Head of caudate nucleus (tissue), 42 donors: ENCODE measurements around the gene DCUN1D3.

Source experiments
- DNase-seq, 42 donors: peaks; one replicate each; pipeline versions ENCODE4 v3.0.0 to v3.0.0-alpha.2; 2020 to 2021; ENCODE audit warnings: mixed read lengths in 7 of 42
- intact Hi-C: fragments of 100-400 bp; cut with DNase I; formaldehyde crosslinking; loops from one replicate; pipeline ENCODE4 v1.15.0; 2022

The DCUN1D3 gene

DNA sequence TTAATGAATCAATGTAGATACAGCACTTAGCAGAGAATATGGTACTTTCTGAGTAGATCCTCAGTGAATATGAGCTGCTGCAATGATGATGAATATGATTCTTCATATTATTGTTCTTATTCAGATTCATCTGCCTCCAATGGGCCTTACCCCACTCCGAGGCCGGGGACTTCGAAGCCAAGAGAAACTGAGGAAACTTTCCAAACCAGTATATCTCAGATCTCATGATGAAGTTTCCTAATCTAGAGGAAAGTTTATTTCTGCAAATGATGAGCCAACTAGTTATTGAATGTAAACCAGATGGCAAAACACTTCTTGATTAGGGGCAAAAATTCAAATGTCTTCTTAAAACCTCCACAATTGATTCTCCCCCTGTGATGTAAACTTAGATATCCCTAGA is 23.7 kb upstream of the DCUN1D3 start:
- no peak for DNase-seq
- intact Hi-C loops: no loop called here

DNA sequence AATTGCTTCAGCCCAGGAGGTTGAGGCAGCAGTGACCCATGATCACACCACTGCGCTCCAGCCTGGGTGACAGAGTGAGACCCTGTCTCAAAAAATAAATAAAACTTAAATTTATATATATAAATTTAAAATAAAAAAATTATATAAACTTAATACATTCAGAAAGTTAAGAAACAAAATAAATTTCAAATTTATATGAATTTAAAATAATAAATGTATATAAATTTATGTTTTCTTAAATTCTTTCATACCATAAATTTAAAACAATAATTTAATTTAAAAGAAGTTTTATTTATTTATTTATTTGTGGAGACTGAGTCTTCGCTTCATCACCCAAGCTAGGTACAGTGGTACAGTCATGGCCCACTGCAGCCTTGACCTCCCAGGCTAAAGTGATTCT is 20.6 kb upstream of the DCUN1D3 start:
- no peak for DNase-seq

DNA sequence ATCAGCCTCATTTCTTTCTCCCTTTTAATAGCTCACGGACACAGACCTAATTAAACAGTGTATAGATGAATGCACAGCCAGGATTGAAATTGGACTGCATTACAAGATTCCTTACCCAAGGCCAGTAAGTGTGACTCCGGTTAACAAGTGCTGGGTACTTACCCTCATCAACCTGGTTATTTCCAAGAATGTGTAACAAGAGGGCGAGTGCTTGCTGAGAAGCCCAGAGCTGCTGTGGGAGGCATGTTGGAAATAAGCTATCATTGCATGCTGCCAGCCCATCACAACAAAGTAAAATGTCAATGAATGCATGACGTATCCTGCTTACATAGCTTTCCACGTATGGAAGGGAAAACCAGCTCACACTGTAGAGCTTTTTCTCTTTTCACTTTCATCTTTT is 19.9 kb upstream of the DCUN1D3 start:
- intact Hi-C loops: no loop called here

More for the DNA sequence above, 20.6 kb upstream of the DCUN1D3 start:
- intact Hi-C loops: no loop called here

DNA sequence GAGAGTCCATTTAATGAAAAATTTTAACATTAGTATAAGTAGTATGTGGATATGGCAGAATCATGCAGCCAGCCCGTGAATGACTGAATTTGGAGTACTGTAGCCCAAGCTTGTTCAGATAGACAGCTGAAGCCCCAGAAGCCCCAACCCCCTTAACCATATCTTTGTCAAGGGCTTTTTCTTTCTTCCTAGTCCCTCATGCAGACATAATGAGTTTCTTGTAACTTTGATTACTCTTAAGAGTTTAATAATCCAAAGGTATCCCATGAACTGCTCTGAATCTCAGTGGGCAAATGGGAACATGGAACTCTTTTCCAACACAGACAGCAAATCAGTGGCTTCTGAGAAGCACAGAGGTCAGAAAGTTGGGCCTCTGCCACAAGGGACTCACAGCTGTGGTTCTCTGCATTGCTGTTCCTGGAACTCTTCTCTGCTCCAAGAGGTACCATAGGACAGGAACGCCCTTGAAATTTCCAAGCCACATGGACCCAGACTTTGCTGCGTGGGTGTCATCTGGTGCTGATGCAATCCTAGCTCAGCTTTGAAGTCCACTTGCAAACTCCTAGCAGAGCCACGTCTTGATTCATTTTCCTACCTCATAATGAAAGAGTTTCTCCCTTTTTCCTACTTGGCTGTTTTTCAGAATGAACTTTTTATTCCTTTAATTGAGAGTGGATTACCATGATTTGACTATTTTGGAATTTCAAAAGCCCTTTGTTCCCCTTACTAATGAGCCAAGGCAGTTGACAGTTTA is 18.5 kb upstream of the DCUN1D3 start:
- DNase-seq: peak in 3 of 42 donors; percentile 6 to 43 (median 10)
- intact Hi-C loops: no loop called here

More for the DNA sequence above, 19.9 kb upstream of the DCUN1D3 start:
- DNase-seq: no peak

DNA sequence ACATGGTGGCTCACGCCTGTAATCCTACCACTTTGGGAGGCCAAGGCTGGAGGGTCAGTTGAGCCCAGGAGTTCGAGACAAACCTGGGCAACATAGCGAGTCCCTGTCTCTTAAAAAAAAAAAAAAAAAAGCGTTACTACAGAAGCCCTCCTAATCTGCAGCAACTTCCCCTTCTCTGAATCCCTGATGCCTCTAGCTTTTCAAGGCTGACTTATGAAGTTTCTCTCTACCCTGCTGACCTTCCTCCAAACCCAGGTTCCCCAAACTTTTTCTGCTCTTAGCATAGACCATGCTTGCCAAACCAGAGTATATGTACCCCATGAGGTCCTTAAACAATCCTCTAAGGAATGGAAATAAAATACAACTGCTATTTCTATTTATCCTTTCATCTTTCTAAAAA is 16.8 kb upstream of the DCUN1D3 start:
- intact Hi-C loops: no loop called here

DNA sequence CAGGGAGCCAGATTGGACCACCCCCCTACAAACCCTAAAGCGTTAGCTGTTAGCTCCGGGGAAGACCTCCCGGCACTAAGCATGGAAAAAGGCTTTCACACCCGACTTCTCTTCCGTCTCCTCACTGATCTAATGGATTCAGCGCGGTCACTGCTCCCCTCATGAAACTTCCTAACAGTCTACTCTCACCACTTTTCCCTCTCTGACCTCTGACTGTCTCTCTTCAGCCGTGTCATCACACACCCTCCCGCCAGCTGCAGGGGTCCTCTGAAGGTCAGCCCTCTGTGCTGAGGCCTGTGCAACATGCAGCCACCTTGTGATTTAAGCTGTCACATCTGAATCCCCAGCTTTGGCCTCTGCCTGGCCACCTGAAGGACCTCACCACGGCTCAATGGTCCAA is 16.1 kb upstream of the DCUN1D3 start:
- intact Hi-C loops: no loop called here
- DNase-seq: no peak

More for the DNA sequence above, 16.8 kb upstream of the DCUN1D3 start:
- no peak for DNase-seq

DNA sequence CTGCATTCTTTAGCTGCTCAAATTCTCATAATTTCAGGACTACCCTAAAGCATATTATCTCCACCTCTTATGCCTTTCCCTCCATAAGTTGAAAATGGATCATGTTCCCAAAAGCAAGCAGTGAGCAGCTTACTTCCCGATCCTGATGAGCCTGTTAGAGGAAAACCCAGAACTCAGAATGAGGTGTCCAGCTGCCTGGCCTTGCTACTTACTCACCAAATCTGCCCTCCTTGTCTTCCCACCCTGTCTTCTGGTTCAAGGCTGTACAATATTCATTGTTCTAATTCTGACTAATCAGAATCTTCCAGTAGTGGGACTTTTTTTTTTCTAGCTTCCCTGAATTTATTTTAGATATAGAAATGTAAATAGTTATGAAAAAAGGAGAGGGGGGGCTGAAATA is 11.2 kb upstream of the DCUN1D3 start:
- intact Hi-C loops: no loop called here
- no peak for DNase-seq

DNA sequence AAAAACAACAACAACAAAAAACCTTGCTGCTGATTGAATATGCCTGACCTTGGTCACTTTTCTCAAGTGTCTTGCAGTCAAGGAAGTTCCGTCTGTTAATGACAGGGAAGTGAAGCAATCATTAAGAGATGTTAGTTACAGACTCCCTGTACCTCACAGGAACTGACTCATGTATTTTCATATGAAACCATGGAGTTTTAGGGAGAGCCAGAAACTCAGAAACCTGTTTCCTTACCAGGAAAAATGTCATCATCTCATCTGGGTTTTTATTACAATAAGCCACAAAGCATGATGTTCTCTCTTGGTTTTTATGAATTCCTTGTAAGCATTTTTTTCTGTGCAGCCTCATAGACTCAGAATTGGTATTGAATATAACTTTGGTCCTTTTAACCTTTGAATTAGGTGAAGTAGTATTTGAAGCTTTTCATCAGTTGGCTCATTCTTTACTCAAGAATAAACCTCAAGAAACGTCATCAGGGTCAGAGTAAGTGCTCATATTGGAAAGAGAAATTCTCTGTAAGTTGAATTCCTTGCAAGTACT is 10.7 kb upstream of the DCUN1D3 start:
- intact Hi-C loops: no loop called here
- no peak for DNase-seq

DNA sequence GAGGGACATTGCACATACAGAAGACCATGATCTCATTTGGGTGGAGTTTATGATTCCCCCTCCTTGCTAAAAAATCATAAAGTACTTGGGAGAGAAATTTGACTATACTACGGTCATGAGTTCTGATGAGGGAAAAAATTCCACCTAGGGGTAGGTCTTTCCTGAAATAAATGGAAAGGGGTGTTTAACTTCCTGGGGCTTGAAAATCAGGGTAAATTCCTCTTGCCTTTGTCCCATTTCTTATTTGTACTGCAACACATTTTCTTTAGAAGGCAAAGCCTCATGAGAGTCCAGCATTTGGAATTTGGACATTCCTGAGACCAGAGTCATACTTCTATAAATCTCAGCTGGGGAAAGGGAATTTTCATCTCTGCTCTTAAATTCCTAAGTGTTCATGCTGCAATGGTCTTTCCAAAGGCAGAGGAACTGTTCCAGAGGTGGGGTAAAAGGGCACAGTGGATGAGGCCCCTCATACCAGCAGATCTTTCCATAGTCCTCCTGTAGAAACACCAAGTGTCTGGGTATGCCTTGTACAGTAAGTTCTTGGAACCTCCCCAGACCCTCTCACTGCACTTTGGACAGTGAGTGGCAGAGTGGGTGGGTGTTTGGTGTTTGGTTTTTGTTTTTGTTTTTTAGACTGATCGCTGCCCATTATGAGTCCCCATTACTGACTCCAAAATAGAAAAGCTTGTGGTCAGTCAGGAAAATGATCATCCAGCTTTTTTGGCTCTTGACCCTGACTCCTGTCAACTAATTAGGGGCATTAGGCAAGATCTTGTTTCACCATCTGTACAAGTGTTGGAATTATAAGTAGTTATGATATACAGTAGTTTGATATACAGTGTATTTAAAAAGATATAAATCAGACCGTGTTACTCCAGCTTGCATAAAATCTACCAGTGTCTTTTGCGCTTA is 6.4 kb upstream of the DCUN1D3 start:
- no peak for DNase-seq
- intact Hi-C loops: no loop called here

DNA sequence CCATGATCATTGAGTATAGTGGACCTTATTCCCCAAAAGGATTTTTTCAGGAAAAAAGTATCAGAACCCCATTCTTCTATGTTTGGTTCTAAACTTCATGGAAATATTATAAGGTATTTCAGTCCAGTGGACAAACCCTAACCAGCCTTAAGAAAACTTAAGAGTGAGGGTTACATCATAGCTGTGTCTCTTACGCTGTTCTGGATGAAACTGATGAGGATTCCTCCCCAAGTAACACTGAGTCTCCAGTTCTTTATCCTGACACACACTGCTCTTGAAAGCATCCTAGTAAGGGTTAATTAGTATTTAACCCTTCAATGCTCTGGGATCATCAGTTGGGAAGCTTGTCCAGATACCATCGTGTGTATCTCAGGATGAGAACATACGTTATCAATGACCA is 5.4 kb upstream of the DCUN1D3 start:
- intact Hi-C loops: no loop called here

DNA sequence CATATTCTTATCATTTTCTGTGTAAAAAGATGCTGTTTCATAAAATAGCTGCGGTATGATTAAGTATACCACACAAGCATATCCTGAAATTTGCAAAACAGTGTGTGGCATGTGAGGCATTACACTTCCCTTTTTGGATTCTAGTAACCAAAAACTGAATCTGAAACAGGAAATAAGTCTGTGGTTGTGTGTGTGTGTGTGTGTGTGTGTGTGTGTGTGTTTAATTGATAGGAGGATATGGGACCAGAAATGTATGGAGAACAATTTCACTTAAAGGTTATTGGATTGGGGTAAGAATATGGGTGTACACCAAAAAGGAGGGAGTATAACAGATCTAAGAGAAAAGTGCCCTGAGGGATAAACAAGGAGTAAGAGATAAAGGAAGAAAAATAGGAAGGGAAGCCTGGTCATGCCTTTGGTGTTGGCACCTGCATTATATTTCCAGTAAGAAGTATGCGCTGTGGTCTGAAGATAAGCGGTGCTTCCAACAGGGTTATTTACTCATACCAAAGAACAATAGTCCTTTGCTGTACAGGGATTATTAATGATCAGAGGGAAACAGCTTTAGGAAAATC is 4.4 kb upstream of the DCUN1D3 start:
- no peak for DNase-seq

More for the DNA sequence above, 5.4 kb upstream of the DCUN1D3 start:
- no peak for DNase-seq

DNA sequence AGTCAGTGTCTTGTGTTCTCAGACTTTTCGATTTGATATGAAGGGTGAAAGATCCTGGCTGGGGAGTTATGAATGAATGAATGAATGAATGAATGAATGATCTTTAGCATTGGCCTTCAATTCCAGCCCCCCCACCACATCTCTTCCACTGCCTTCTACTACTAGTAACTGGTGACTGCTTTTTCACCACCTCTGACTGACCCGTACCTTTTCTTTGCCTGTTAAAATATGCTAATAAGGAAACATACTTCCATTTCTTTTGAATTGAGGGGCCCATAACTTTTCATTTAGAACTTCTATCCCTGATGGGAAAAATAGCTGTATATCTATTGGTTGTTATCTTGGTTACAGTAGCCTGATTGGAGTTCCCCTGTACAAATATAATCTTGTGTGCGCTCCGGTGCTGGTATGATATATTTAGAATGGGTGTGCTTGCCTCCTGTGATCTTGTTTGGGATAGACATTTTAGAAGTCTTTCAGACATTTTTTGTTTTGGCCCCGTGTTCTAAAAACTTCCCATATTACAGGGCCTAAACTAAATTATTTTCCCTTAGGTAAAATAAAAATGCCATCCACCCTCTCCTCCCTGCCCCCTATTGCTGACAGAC is 3.8 kb upstream of the DCUN1D3 start:
- intact Hi-C loops: no loop called here
- DNase-seq: no peak

More for the DNA sequence above, 4.4 kb upstream of the DCUN1D3 start:
- intact Hi-C loops: no loop called here

DNA sequence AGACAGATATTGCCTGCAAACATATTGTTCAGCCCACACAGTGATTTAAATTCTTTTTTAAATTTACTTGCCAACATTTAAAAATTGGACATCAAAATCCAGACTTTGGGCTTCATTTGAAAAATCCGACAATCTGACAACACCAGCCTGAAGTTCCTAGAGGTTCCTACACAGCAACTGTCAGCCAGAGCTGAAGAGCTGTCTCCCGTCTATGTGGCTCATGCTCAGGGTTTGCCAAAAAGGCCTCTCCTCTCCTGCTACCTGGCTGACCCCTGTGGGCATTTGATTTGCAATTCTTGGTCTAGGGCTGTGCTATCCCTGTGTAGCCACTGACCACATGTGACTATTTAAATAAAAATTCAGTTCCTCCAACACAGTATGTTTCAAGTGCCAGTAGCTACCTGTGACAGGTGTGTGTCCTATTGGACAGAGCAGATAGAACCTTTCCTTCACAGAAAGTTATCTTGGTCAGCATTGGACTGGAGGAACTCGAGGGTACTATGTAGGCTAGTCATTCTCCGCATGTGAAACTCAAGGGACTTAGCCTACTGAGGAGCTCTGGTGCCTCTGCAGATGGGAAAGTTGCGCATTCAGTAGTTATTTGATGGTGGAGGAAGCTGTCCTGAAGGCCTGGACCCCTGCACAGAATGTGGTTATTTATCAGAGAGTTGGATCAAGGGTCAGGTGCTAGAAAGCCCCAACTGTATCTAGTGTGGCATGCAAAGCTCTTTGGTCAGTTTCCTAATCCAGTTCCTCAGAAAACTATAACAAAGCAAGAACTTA is 3.1 kb upstream of the DCUN1D3 start:
- DNase-seq: no peak
- intact Hi-C loops: no loop called here

DNA sequence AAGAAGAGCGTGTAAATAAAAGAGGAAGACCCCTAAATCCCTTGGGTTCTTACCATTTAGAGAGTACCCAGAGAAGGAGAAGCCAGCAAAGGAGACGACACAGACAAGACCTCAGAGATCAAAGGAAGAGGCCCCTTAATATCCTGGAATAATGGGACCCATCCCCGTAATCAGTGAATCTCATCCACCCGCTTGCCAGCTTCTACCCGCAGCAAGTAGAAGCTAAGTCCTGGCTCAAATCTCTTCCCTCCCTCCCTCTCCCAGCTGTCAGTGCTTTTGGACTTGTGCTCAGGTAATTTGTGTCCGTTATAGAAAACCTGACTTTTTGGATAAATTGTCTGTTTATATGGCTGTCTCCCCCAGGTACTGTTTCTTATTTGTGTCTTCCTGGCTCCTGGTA is 2.3 kb upstream of the DCUN1D3 start:
- DNase-seq: no peak
- intact Hi-C loops: no loop called here

DNA sequence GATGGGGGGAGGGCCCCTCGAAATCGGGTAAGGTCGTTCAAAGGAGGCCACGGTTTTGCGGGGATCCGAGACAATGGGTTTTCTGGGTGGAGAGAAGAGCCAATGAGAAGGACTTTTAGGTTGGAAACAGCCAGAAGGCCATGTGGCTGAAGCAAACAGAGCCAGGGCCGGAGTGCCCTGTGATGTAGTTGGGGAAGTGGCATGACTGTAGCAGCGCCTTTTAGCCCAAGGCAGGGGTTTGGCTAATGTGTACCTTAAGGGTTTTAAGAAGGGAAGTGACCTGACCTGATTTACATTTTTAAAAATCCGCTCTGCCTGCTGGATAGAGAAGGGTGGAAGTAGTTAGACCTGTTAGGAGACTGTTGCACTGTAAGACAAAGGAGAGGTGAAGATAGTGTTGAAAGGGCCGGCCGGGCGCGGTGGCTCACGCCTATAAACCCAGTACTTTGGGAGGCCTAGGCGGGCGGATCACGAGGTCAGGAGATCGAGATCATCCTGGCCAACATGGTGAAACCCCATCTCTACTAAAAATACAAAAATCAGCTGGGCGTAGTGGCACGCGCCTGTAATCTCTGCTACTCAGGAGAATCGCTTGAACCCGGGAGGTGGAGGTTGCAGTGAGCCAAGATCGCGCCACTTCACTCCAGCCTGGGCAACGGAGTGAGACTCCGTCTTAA is 1.4 kb upstream of the DCUN1D3 start:
- peak in 41 of 42 donors; percentile 8 to 67 (median 38) for DNase-seq
- intact Hi-C loops: no loop called here

DNA sequence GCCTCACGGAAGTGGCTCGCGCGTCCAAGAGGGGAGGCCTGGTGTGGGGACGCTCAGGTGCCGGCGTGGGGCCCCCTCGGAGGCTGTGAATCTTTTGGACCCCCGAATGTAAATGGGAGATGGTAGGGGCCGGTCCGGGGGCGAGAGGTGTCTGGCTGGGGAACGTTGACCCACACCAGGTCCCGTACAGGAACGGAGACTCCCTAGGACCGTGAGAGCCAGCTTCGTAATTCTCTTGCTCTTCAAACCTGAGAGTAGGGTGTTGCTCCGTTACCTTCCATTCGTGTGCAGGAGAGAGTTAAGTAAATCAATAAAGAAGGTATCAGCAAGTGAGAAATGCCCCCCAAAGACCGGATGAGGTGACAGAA is 894 bp upstream of the DCUN1D3 start:
- intact Hi-C loops: no loop called here
- no peak for DNase-seq

DNA sequence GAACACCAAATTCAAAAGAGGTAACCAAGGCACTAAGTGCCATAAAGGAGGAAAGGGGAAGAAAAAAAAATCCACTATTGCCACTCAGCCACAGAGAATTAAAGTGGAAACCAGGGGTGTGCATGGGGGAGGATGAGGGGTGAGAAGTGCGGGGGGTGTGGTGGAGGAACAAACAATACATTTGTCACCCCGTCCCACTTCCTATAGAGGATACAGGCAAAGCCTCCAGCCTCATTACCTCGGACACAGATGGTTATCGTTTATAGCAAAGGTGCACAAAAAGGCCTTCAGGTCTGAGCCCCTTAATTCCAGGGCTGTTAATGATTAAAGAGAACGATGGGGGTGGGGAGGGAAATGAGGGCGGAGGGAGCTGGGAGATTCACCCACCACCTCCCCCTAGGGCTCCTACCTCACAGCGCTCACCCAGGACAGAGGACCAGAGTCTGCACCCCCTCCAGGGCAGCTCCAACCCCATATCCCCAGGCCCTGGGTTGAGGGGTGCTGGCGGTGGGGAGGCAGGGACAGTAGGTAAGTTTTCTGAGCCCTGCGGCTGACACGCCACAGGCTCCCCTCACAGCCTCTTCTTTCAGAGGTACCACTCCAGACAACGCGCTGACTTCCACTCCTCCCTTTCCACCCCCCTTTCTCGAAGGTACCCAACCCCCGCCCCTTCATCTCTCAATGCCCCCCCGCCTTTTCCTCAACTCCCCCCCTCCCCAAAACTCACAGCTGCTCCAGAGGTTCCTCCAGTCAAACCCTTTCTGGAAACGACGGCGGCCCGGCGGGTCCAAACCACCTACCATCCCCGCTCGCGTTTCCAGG is 470 bp downstream of the DCUN1D3 start:
- DNase-seq: peak in 17 of 42 donors; percentile 7 to 53 (median 18)
- intact Hi-C loops: no loop called here
